Panc1 (cell line): ENCODE results near the gene USP4. TPM values are rescaled to one million over a fixed set of nuclear protein-coding genes. Genes with fewer than 3 reads are reported as not detected.

Experiments used
- ATAC-seq: fragments of 200-7000 bp; cut with Tn5 transposase; 2 replicates; pipeline ENCODE4 v1.9.1; 2020; ENCODE audit warnings: mild to moderate bottlenecking, moderate library complexity
- BruUV-seq: library from RNA; stranded (reverse); fragments of 400-500 nt; replicated peaks from 2 replicates; lab custom pipeline; 2021; lab: Mats Ljungman, UMichigan
- CTCF ChIA-PET: fragments of 300-600 bp; sonication (Branson Sonifier 250); formaldehyde crosslinking; loops from one replicate; lab custom pipeline; 2022; ENCODE audit warnings: antibody characterized with exemption; lab: Charles Lee
- POLR2A ChIA-PET: fragments of 300-600 bp; sonication (Branson Sonifier 250); formaldehyde crosslinking; loops from one replicate; lab custom pipeline; 2022; ENCODE audit warnings: antibody characterized with exemption; lab: Charles Lee
- DNase-seq: peaks from one replicate; pipeline ENCODE4 v3.0.0-alpha.2; 2010; ENCODE audit warnings: low read depth, low spot score
- H3K27ac ChIP-seq: 2 replicates; pipeline ENCODE4 v1.5.1; 2011; ENCODE audit warnings: mild to moderate bottlenecking, low read length, inconsistent platforms
- H3K27me3 ChIP-seq: fragments of 200-500 bp; sonication (Bioruptor generic); 2 replicates; pipeline ENCODE4 v1.6.0; 2014; ENCODE audit warnings: low read length, inconsistent platforms; ENCODE audit not compliant: control insufficient read depth, insufficient read depth
- H3K36me3 ChIP-seq: fragments of 200-500 bp; sonication (Bioruptor generic); 2 replicates; pipeline ENCODE4 v1.5.1; 2014; ENCODE audit warnings: inconsistent platforms, mild to moderate bottlenecking, low read length, moderate library complexity; ENCODE audit not compliant: control insufficient read depth, insufficient read depth
- H3K4me1 ChIP-seq: 2 replicates; pipeline ENCODE4 v1.5.1; 2011; ENCODE audit warnings: inconsistent platforms, mild to moderate bottlenecking, low read length, moderate library complexity; ENCODE audit not compliant: control insufficient read depth, insufficient read depth
- H3K4me3 ChIP-seq, 2 experiments: 2 replicates each; pipeline ENCODE4 v1.5.1; 2011 to 2012; ENCODE audit warnings: low read depth in 2 of 2, low read length in 2 of 2, mild to moderate bottlenecking in 2 of 2, inconsistent platforms in 1 of 2, moderate library complexity in 1 of 2
- H3K9me3 ChIP-seq: fragments of 200-500 bp; sonication (Bioruptor generic); 2 replicates; pipeline ENCODE4 v1.5.1; 2014; ENCODE audit warnings: low read depth, mild to moderate bottlenecking, inconsistent platforms, low read length, moderate library complexity; ENCODE audit not compliant: control insufficient read depth, insufficient read depth
- CTCF ChIP-seq: fragments of 450-650 bp; IDR thresholded peaks from 2 replicates; pipeline ENCODE4 v1.5.1; 2017; ENCODE audit warnings: mild to moderate bottlenecking
- POLR2AphosphoS5 ChIP-seq: IDR thresholded peaks from 2 replicates; pipeline ENCODE4 v1.6.1; 2012; ENCODE audit warnings: mild to moderate bottlenecking, low read depth, low read length, moderate library complexity
- REST ChIP-seq, 2 experiments: IDR thresholded peaks; 2 replicates each; pipeline ENCODE4 v1.6.1; 2011 to 2012; ENCODE audit warnings: low read depth in 2 of 2, control low read depth in 1 of 2, low read length in 1 of 2, mild to moderate bottlenecking in 1 of 2, moderate library complexity in 1 of 2; ENCODE audit not compliant: insufficient read depth in 1 of 2
- SIN3A ChIP-seq: IDR thresholded peaks from 2 replicates; pipeline ENCODE4 v1.6.1; 2012; ENCODE audit warnings: low read depth, mild to moderate bottlenecking, low read length, moderate library complexity, borderline replicate concordance; ENCODE audit not compliant: insufficient read depth
- TCF7L2 ChIP-seq: IDR thresholded peaks from 2 replicates; pipeline ENCODE4 v1.6.1; 2011; ENCODE audit warnings: mild to moderate bottlenecking, low read depth, low read length, inconsistent platforms
- in situ Hi-C: cut with HindIII; loops from 2 replicates; pipeline ENCODE4 v1.10.0; 2016; ENCODE audit warnings: low sequenced_read_pairs, low pct_unique_long_range_greater_than_20kb
- intact Hi-C: fragments of 100-400 bp; cut with micrococcal nuclease; formaldehyde crosslinking; loops from one replicate; pipeline ENCODE4 v1.10.0; 2022; ENCODE audit not compliant: unreplicated experiment
- total RNA-seq: library from RNA; stranded (reverse); gene quantifications from one replicate; pipeline ENCODE4 v1.2.1, GENCODE V29; 2021; ENCODE audit not compliant: unreplicated experiment

The USP4 gene
- total RNA-seq, 1 experiment from 2014 or later = 39.9 TPM

GRCh38 chr3:49339581-49339940 is 292 bp downstream of the USP4 start:
- H3K4me1 ChIP-seq = peaks cover 3% of the 10 kb centered on the region; the same call in 1 of the 2 replicates
- in situ Hi-C loops = no loop called here
- no TSS peak for BruUV-seq
- no peak for DNase-seq
- H3K9me3 ChIP-seq = no peaks in the 10 kb centered on the region
- H3K27me3 ChIP-seq = no peaks in the 10 kb centered on the region
- peak; percentile 63 for ATAC-seq
- POLR2A ChIA-PET = interaction anchor here (0.6 kb wide), 2 partner anchors 34 to 179 kb away, joined by 4 to 16 read pairs; no protein-coding TSS in a partner anchor
- peaks cover 13% of the 10 kb centered on the region for H3K36me3 ChIP-seq
- intact Hi-C loops = no loop called here
- TF ChIP-seq POLR2AphosphoS5 (no peak), TCF7L2 (no peak), SIN3A (no peak), REST (IDR thresholded peaks at IDR 0.05; ENCODE audit: insufficient read depth in 1 of 2, low read depth in 2 of 2, low read length in 1 of 2) (no peak), CTCF (no peak)
- CTCF ChIA-PET = interaction anchor here (1.2 kb wide), 1 partner anchor 110 kb away, joined by 4 read pairs; no protein-coding TSS in a partner anchor
- H3K4me3 ChIP-seq = peak overlapping the region; percentile 72 to 83
- H3K27ac ChIP-seq = peak overlapping the region; percentile 84

- no peak for TF ChIP-seq TCF7L2
- intact Hi-C loops (no loop called here), in situ Hi-C loops (no loop called here)
- Histone ChIP-seq H3K36me3 (peaks cover 10% of the 10 kb centered on the region), H3K4me3 (no peak overlapping the region), H3K27me3 (no peaks in the 10 kb centered on the region), H3K4me1 (no peaks in the 10 kb centered on the region), H3K9me3 (no peaks in the 10 kb centered on the region), H3K27ac (no peak overlapping the region)
- DNase-seq = no peak
- ChIA-PET POLR2A (no interaction called here), CTCF (no interaction called here)
- no TSS peak for BruUV-seq
- no peak for ATAC-seq
Observed at GRCh38 chr3:49333916-49334633, 5.8 kb downstream of the USP4 start.

GRCh38 chr3:49333091-49333490 is 6.8 kb downstream of the USP4 start:
- intact Hi-C loops = no loop called here
- ChIA-PET CTCF (no interaction called here), POLR2A (interaction anchor here (0.6 kb wide), 1 partner anchor 121 kb away, joined by 5 read pairs; no protein-coding TSS in a partner anchor)
- Histone ChIP-seq H3K27me3 (no peaks in the 10 kb centered on the region), H3K4me3 (no peak overlapping the region), H3K36me3 (peaks cover 10% of the 10 kb centered on the region), H3K4me1 (no peaks in the 10 kb centered on the region), H3K27ac (no peak overlapping the region), H3K9me3 (no peaks in the 10 kb centered on the region)
- no peak for ATAC-seq
- no peak for TF ChIP-seq CTCF
- no peak for TF ChIP-seq SIN3A
- no peak for TF ChIP-seq POLR2AphosphoS5
- no peak for TF ChIP-seq REST (IDR thresholded peaks at IDR 0.05; ENCODE audit: insufficient read depth in 1 of 2, low read depth in 2 of 2, low read length in 1 of 2)
- TF ChIP-seq TCF7L2 = no peak
- BruUV-seq = no TSS peak
- no peak for DNase-seq
- in situ Hi-C loops = no loop called here
